ENCODE measurements around the gene TRAK1.

The TRAK1 gene

DNA sequence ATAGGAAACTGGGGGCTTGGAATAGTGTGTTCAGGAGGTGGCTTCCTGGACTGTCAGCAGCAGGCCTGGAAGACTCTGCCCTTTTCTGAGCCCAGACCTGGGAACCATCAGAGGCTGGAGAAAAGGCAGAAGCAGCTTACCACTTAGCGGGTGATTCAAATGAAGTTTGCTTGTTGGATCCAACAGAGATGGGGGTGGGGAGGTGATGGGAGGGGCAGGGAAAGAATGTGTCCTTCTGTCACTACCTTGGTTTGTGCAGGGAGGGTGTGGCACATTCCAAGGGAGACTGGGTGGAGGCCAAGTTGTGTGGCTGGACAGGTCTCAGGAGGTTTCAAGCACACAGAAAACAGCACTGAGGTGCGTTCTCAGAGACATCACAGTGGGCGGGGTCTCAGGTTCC, 58.8 kb downstream of the TRAK1 start:
- no peaks in the 10 kb centered on the region for H3K9me3 ChIP-seq (ENCODE audit: control insufficient read depth in 2 of 2, low read length in 2 of 2)
- H3K4me3 ChIP-seq (ENCODE audit: low read length in 2 of 2), result no peak overlapping the region
- H3K27me3 ChIP-seq (ENCODE audit: control insufficient read depth in 2 of 2, insufficient read depth in 2 of 2, low read length in 2 of 2), result no peaks in the 10 kb centered on the region
- H3K36me3 ChIP-seq (ENCODE audit: control insufficient read depth in 2 of 2, insufficient read depth in 2 of 2, low read length in 2 of 2), result no peaks in the 10 kb centered on the region
- H3K27ac ChIP-seq (ENCODE audit: low read depth in 2 of 2, low read length in 2 of 2), result peak overlapping the region; percentile 43 to 52
- no peak overlapping the region for H3K9ac ChIP-seq (ENCODE audit: low read depth in 1 of 2, low read length in 2 of 2)
- peaks cover 12 to 39% of the 10 kb centered on the region in 2 donors for H3K4me1 ChIP-seq (ENCODE audit: control insufficient read depth in 2 of 2, insufficient read depth in 2 of 2, low read length in 2 of 2)

DNA sequence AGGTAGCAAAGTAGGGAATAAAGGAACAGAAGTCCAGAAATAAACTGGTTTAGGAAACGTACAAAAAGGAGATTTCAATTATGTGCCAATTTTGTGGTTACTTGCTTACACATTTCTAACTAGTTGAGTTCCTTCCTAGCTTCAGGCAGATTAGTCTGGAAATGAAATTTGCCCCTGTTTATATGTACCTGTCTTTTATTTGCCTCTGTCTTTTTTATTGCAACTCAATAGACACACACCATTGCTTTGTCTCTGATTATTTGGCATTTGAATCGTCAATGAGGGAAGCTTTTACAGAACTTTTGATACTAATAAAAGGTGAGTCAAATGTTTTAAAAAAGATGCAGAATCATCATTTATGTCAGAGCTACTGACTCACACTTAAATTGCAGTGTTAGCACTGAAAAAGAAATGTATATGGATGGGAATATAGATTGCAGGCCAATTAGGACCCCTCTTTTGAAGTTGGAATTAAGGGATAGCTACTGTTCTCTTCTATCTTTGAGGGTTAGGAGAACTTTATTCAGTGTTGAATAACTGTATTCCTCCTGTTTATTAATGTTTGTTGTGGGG, 60.5 kb downstream of the TRAK1 start:
- H3K9me3 ChIP-seq (ENCODE audit: control insufficient read depth in 2 of 2, low read length in 2 of 2), result no peaks in the 10 kb centered on the region
- no peaks in the 10 kb centered on the region for H3K36me3 ChIP-seq (ENCODE audit: control insufficient read depth in 2 of 2, insufficient read depth in 2 of 2, low read length in 2 of 2)
- no peak overlapping the region for H3K9ac ChIP-seq (ENCODE audit: low read depth in 1 of 2, low read length in 2 of 2)
- no peaks in the 10 kb centered on the region for H3K27me3 ChIP-seq (ENCODE audit: control insufficient read depth in 2 of 2, insufficient read depth in 2 of 2, low read length in 2 of 2)
- H3K4me3 ChIP-seq (ENCODE audit: low read length in 2 of 2), result no peak overlapping the region
- peak overlapping the region in 1 of 2 donors; percentile 32 for H3K27ac ChIP-seq (ENCODE audit: low read depth in 2 of 2, low read length in 2 of 2)
- H3K4me1 ChIP-seq (ENCODE audit: control insufficient read depth in 2 of 2, insufficient read depth in 2 of 2, low read length in 2 of 2), result peaks cover 12 to 39% of the 10 kb centered on the region in 2 donors

DNA sequence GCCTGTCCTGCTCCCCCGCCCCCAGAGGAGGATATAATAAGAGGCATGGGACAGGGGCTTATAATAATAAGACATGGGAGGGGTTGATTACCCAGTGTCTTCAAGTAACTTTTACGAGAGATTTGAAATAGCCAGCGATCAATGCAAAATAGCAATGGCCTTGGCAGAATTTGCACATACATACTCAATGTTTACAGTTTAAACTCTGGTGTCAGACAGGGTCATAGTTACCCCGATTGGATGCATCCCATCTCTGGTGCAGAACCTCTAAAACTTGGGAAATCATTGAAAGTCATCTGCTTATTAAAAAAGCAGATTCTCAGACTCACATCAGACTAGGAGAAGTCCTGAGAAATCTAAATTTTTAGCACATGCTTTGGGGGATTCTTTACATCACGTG, 61.0 kb downstream of the TRAK1 start:
- Histone ChIP-seq H3K4me3 (ENCODE audit: low read length in 2 of 2) (no peak overlapping the region), H3K27ac (ENCODE audit: low read depth in 2 of 2, low read length in 2 of 2) (no peak overlapping the region), H3K4me1 (ENCODE audit: control insufficient read depth in 2 of 2, insufficient read depth in 2 of 2, low read length in 2 of 2) (peaks cover 12 to 39% of the 10 kb centered on the region in 2 donors), H3K9me3 (ENCODE audit: control insufficient read depth in 2 of 2, low read length in 2 of 2) (no peaks in the 10 kb centered on the region), H3K36me3 (ENCODE audit: control insufficient read depth in 2 of 2, insufficient read depth in 2 of 2, low read length in 2 of 2) (no peaks in the 10 kb centered on the region), H3K9ac (ENCODE audit: low read depth in 1 of 2, low read length in 2 of 2) (no peak overlapping the region), H3K27me3 (ENCODE audit: control insufficient read depth in 2 of 2, insufficient read depth in 2 of 2, low read length in 2 of 2) (no peaks in the 10 kb centered on the region)

DNA sequence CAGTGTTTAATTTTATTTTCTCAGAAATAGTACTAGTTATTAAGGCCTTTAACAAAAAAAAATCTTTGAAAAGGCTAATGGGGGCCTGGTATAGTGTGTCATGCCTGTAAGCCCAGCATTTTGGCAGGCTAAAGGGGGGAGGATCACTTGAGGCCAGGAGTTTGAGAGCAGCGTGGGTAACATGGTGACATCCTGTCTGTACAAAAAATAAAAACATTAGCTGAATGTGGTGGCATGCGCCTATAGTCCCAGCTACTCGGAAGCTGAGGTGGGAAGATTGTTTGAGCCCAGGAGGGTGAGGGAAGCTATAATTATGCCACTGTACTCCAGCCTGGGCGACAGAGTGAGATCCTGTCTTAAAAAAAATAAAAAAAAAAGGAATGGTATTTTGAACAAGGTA, 61.9 kb downstream of the TRAK1 start:
- H3K4me1 ChIP-seq (ENCODE audit: control insufficient read depth in 2 of 2, insufficient read depth in 2 of 2, low read length in 2 of 2), result peaks cover 12 to 37% of the 10 kb centered on the region in 2 donors
- no peak overlapping the region for H3K27ac ChIP-seq (ENCODE audit: low read depth in 2 of 2, low read length in 2 of 2)

DNA sequence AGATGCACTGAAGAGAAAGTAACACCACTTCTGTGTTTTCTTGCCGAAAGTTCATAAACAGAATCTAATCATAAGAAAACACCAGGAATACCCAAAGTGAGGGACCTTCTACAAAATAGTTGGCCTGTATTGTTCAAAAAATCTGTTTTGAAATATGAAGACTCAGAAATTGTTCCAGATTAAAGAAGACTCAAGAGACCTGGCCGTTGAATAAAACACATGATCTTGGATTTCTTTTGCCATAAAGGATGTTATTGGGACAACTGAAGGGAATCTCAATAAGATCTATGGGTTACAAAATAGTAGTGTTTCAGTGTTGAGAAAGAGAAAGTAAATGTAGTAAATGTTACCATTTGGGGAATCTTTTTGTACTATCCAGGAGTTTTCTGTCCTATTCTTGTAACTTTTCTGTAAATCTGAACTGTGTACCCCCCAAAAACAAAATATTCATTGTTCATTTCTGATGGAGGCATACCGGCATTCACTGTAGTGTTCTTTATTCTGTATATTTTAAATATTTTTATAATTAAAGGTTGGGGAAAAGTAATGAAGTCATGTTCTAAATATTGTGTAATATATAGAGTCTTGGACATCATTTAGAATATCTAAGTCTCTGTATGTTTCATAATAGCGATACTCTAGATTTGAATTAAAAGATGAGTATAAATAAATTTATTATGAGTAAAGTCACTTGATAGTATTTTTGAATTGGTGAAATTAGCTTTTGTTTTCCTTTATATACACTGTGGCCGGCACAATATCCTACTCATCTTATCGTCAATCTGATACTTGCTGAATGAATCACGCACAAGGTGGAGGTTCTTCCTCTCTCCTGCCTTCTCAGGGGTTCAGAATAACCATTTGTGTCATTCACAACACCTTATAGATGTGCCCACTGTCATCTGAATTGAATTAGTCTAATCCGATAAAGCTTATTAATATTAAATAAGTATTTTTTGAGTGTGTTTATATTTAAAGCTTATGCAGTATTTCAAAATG, 66.7 kb downstream of the TRAK1 start:
- Histone ChIP-seq H3K36me3 (ENCODE audit: control insufficient read depth in 2 of 2, insufficient read depth in 2 of 2, low read length in 2 of 2) (no peaks in the 10 kb centered on the region), H3K27me3 (ENCODE audit: control insufficient read depth in 2 of 2, insufficient read depth in 2 of 2, low read length in 2 of 2) (no peaks in the 10 kb centered on the region), H3K9ac (ENCODE audit: low read depth in 1 of 2, low read length in 2 of 2) (no peak overlapping the region), H3K9me3 (ENCODE audit: control insufficient read depth in 2 of 2, low read length in 2 of 2) (no peaks in the 10 kb centered on the region), H3K27ac (ENCODE audit: low read depth in 2 of 2, low read length in 2 of 2) (no peak overlapping the region), H3K4me3 (ENCODE audit: low read length in 2 of 2) (no peak overlapping the region), H3K4me1 (ENCODE audit: control insufficient read depth in 2 of 2, insufficient read depth in 2 of 2, low read length in 2 of 2) (peaks cover 20 to 21% of the 10 kb centered on the region in 2 donors)

More for the DNA sequence above, 61.9 kb downstream of the TRAK1 start:
- Histone ChIP-seq H3K9me3 (ENCODE audit: control insufficient read depth in 2 of 2, low read length in 2 of 2) (no peaks in the 10 kb centered on the region), H3K4me3 (ENCODE audit: low read length in 2 of 2) (no peak overlapping the region), H3K36me3 (ENCODE audit: control insufficient read depth in 2 of 2, insufficient read depth in 2 of 2, low read length in 2 of 2) (no peaks in the 10 kb centered on the region), H3K27me3 (ENCODE audit: control insufficient read depth in 2 of 2, insufficient read depth in 2 of 2, low read length in 2 of 2) (no peaks in the 10 kb centered on the region), H3K9ac (ENCODE audit: low read depth in 1 of 2, low read length in 2 of 2) (no peak overlapping the region)

DNA sequence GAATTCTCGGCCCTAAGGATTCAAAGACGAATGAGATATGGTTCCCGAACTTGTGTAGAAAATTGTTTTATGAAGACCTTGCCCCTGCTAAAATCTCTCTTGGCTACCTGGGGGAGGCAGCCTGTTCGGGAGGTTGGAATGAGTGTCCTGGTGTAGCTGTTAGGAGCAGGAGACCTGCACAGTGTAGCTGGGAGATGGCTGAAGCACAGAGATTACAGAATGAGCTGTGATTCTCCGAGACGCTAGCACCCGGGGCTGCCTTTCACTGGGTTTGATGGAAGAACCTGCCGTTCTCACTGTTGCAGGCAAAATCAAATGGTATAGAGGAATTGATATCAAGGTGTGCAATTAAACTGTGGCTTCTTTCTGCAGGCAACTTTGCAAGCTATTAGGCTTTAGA, 68.0 kb downstream of the TRAK1 start:
- Histone ChIP-seq H3K36me3 (ENCODE audit: control insufficient read depth in 2 of 2, insufficient read depth in 2 of 2, low read length in 2 of 2) (no peaks in the 10 kb centered on the region), H3K9ac (ENCODE audit: low read depth in 1 of 2, low read length in 2 of 2) (peak overlapping the region; percentile 48 to 75), H3K4me3 (ENCODE audit: low read length in 2 of 2) (peak overlapping the region; percentile 52 to 70), H3K4me1 (ENCODE audit: control insufficient read depth in 2 of 2, insufficient read depth in 2 of 2, low read length in 2 of 2) (peaks cover 20 to 25% of the 10 kb centered on the region in 2 donors), H3K9me3 (ENCODE audit: control insufficient read depth in 2 of 2, low read length in 2 of 2) (no peaks in the 10 kb centered on the region), H3K27me3 (ENCODE audit: control insufficient read depth in 2 of 2, insufficient read depth in 2 of 2, low read length in 2 of 2) (no peaks in the 10 kb centered on the region), H3K27ac (ENCODE audit: low read depth in 2 of 2, low read length in 2 of 2) (peak overlapping the region; percentile 95 to 96)

DNA sequence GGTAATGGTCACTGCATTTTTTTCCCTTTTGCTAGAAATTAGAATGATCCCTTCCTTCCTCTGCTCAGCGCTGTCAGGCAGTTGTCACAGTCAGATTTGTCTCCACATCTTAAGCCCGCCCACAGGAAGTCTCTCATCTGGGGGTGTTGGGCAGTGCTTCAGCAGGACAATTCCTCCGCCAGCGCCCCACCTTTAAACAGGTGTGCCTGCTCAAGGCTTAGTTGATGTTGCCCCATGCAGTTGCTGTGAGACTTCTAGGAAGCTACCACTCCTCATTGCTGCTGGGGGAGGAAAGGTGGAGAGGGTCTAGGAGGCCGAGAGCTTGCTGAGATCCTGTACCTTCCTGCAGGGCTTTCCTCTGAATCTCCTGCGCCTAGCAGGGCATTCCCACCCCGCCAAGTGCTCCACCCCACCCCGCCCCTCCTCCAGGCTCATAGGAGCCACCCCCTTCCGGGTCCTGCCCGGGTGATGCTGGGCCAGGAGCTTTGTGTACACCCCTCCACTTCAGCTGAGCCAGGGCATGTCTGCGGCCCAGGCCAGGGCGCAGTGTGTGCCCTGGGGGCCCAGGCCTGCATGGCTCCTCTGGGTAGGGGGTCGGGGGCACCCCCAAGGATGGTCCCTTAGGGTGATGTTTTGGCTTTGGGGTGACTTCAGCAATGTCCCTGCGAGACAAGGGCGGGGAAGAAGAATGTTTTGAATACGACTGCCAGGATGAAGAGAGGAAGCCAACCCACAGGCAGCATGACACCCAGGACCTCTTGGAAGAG, 68.7 kb downstream of the TRAK1 start:
- peak overlapping the region; percentile 95 to 96 for H3K27ac ChIP-seq (ENCODE audit: low read depth in 2 of 2, low read length in 2 of 2)
- H3K4me3 ChIP-seq (ENCODE audit: low read length in 2 of 2), result peak overlapping the region; percentile 64 to 72
- H3K4me1 ChIP-seq (ENCODE audit: control insufficient read depth in 2 of 2, insufficient read depth in 2 of 2, low read length in 2 of 2), result peaks cover 24 to 32% of the 10 kb centered on the region in 2 donors
- H3K9me3 ChIP-seq (ENCODE audit: control insufficient read depth in 2 of 2, low read length in 2 of 2), result no peaks in the 10 kb centered on the region
- no peaks in the 10 kb centered on the region for H3K36me3 ChIP-seq (ENCODE audit: control insufficient read depth in 2 of 2, insufficient read depth in 2 of 2, low read length in 2 of 2)
- H3K9ac ChIP-seq (ENCODE audit: low read depth in 1 of 2, low read length in 2 of 2), result peak overlapping the region; percentile 83
- H3K27me3 ChIP-seq (ENCODE audit: control insufficient read depth in 2 of 2, insufficient read depth in 2 of 2, low read length in 2 of 2), result no peaks in the 10 kb centered on the region

DNA sequence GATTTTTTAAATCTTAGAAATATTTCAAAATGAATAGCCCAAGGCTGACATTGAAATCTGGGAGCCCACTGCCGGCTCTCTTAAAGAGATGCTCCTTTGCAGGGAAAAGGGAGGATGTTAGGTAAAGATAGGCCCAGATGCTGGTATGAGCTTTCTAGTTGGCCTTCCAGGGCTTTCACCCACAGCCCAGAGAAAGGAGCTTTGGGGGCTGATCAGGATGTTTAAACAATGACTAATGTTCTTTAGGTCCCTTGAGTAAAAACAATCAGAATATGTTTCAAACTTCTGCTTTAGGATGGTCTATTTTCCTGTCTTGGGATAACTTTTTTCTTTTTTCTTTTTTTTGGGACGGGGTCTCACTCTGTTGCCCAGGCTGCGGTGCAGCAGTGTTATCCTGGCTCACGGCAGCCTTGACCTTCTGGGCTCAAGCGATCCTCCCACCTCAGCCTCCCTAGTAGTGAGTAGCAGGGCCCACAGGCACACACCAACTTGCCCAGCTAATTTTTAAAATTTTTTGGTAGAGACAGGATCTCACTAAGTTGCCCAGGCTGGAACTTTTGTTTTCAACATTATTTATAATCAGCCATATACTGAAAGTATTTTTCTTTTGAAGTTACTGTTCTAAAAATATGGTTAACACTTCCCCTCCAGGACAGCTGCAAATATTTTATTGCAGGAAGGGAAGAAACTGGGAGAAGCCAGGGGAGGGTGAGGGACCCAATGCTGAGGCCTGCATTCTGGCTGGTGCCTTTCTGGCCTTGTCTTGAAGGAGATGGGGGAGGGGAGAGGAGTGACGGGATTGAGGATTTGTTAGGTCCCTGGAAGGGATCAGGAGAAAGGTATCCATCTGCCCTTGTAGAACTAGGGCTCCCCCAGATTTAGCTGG, 70.1 kb downstream of the TRAK1 start:
- H3K9me3 ChIP-seq (ENCODE audit: control insufficient read depth in 2 of 2, low read length in 2 of 2), result no peaks in the 10 kb centered on the region
- no peaks in the 10 kb centered on the region for H3K27me3 ChIP-seq (ENCODE audit: control insufficient read depth in 2 of 2, insufficient read depth in 2 of 2, low read length in 2 of 2)
- peaks cover 34 to 45% of the 10 kb centered on the region in 2 donors for H3K4me1 ChIP-seq (ENCODE audit: control insufficient read depth in 2 of 2, insufficient read depth in 2 of 2, low read length in 2 of 2)
- H3K36me3 ChIP-seq (ENCODE audit: control insufficient read depth in 2 of 2, insufficient read depth in 2 of 2, low read length in 2 of 2), result no peaks in the 10 kb centered on the region
- H3K9ac ChIP-seq (ENCODE audit: low read depth in 1 of 2, low read length in 2 of 2), result no peak overlapping the region
- H3K4me3 ChIP-seq (ENCODE audit: low read length in 2 of 2), result peak overlapping the region; percentile 28 to 72
- no peak overlapping the region for H3K27ac ChIP-seq (ENCODE audit: low read depth in 2 of 2, low read length in 2 of 2)

DNA sequence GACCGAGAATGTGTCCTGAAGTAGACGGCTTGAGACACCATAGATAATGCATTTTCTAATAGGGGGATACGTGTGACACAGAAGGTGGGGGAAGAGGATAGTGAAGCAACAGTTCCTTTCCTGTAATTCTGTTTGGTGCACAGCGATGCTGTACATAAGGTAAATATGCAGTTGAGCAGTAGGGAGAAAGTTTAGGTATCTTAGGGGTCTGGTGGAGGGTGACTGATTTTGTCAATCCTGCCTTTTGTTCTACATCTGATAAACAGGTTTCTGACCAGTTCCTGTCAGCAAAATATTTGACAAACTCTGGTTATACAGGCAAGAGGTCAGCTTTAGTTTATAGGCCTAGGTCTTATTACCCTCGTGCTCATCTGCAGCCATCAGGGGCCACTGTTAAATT, 71.3 kb downstream of the TRAK1 start:
- peaks cover 37 to 54% of the 10 kb centered on the region in 2 donors for H3K4me1 ChIP-seq (ENCODE audit: control insufficient read depth in 2 of 2, insufficient read depth in 2 of 2, low read length in 2 of 2)
- H3K9me3 ChIP-seq (ENCODE audit: control insufficient read depth in 2 of 2, low read length in 2 of 2), result no peaks in the 10 kb centered on the region
- no peak overlapping the region for H3K4me3 ChIP-seq (ENCODE audit: low read length in 2 of 2)
- H3K27ac ChIP-seq (ENCODE audit: low read depth in 2 of 2, low read length in 2 of 2), result no peak overlapping the region
- no peaks in the 10 kb centered on the region for H3K27me3 ChIP-seq (ENCODE audit: control insufficient read depth in 2 of 2, insufficient read depth in 2 of 2, low read length in 2 of 2)
- no peak overlapping the region for H3K9ac ChIP-seq (ENCODE audit: low read depth in 1 of 2, low read length in 2 of 2)
- H3K36me3 ChIP-seq (ENCODE audit: control insufficient read depth in 2 of 2, insufficient read depth in 2 of 2, low read length in 2 of 2), result no peaks in the 10 kb centered on the region

Measured in mucosa of rectum (tissue), 2 donors.